K562 treated with DMSO at 1 percent for 4 hours (cell line): Measurements from ENCODE around the gene SPRTN. TPM values are rescaled to one million over a fixed set of nuclear protein-coding genes. Genes with fewer than 3 reads are reported as not detected.

Experiments
- total RNA-seq: library from RNA; unstranded; fragments of 300-600 nt; gene quantifications from 2 replicates; pipeline ENCODE4 v1.2.3, GENCODE V29; 2022; ENCODE audit not compliant: insufficient read depth

The SPRTN gene
- total RNA-seq, result 8.8 and 9.1 TPM in 2 replicates

GRCh38 chr1:231338270-231339128 lies at the start of gene SPRTN:
SPRTN (plus strand) TSS chr1:231338293; CDS start chr1:231338384, 91 bp downstream.

GRCh38 chr1:231337472-231338269 lies 422 bp upstream of the SPRTN start, which contains the start of gene EXOC8:
EXOC8 (minus strand) TSS chr1:231337852; CDS start chr1:231337745, 107 bp downstream.

Other genes starting within 250 kb of the SPRTN start
- 0.75 and 1.4 TPM in 2 replicates for gene TRIM67, start 176.2 kb upstream of the SPRTN start, total RNA-seq
- 31.7 and 44.0 TPM in 2 replicates for gene GNPAT, start 97.1 kb upstream of the SPRTN start, total RNA-seq
- gene EXOC8, start 441 bp upstream of the SPRTN start, total RNA-seq, result 10.8 and 12.9 TPM in 2 replicates
- gene EGLN1, start 84.0 kb downstream of the SPRTN start, total RNA-seq, result 15.4 and 20.2 TPM in 2 replicates
- gene TSNAX, start 190.4 kb downstream of the SPRTN start, total RNA-seq, result 23.8 and 30.5 TPM in 2 replicates